ENCODE measurements around the gene FILIP1. TPM values are rescaled to one million over a fixed set of nuclear protein-coding genes. Genes with fewer than 3 reads are reported as not detected.

FILIP1 gene
- total RNA-seq, 1 experiment from 2014 or later = not detected

- DNase-seq (ENCODE audit: extremely low read depth, low read depth) = no peak
Observed at GRCh38 chr6:75386050-75386770, 107.4 kb downstream of the FILIP1 start.

GRCh38 chr6:75384116-75384515, 109.5 kb downstream of the FILIP1 start:
- no peak for DNase-seq (ENCODE audit: extremely low read depth, low read depth)

DNA sequence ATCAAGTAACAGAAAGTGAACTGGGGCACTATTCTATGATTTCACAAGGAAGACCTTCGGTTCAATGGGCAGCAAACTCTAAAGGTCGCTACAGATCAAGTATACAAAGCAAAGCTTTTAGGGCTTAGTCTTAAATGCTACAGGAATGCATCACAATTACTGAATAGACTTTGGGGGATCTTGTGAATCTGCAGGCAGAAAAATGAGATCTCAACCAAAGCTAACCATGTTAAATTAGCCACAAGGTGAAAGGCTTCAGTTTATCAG, 111.0 kb downstream of the FILIP1 start:
- no peak for DNase-seq (ENCODE audit: extremely low read depth, low read depth)

- no peak for DNase-seq (ENCODE audit: extremely low read depth, low read depth)
Observed at GRCh38 chr6:75381877-75382633, 111.5 kb downstream of the FILIP1 start.

DNA sequence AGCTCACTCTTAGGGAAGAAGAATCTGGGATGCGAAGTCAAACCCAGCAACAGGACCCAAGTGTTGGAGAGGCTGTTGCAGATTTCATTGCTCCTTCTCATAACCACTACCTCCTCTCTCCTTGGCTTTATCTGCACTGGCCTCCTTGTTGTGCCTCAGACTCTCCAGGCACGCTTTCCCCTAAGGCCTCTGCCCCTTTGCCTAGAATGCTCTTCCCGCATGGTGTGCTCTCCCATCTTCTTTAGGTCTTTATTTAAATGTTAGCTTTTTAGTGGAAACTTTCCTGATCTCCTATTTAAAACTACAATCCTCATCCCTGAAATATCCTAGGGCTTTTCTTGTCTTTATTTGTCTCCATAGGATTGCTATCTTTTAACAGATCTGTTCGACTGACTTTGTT, 114.1 kb downstream of the FILIP1 start:
- DNase-seq (ENCODE audit: extremely low read depth, low read depth) = no peak

GRCh38 chr6:75378101-75378500, 115.5 kb downstream of the FILIP1 start:
- DNase-seq (ENCODE audit: extremely low read depth, low read depth) = no peak

DNA sequence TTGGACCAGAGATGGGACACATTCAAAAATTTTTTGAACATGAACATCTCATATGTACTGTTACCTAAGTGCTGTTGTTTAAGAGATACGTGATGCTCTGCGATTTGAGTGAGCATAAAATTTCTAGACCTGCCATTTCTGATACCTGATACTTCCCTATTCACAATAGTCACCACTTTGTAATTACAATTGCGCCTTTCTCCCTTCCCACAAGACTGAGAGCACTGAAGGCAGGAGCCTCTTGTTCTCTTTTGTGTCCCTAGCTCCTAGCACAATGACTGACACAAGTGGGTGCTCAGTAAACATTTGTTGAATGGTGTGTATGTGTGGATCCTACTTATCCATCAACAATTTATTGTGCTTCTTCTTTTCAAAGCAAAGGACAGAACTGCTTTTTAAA, 116.2 kb downstream of the FILIP1 start:
- DNase-seq (ENCODE audit: extremely low read depth, low read depth) = no peak

DNA sequence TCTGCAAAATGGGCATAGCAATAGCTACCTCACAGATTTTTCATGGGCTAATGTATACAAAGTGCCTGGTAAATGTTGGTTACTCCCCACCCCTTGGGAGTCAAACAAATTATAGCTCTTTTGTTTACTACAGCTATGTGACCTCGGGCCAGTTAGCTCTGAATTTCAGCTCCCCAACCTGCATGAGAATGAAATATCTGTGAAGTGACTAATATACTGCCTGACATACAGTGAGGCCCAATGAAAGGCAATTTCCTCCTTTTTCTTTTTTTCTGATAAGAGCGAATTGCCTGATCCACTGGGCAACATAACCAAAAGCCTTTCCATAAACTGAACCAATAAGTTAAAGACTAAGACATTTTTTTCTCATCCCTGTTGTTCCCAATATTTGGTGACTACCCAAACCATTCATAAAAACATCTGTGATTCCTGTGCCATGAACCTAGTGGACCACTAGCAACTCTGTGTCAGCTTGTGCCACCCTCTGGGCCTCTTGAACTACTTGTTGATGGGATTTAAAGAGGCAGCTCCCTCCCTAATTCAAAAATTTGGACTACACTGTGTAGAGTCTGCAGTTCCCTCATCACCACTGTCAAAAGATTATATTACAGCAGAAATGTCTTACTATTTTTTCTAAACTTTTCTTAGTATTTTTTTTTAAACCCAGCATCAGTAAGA, 117.1 kb downstream of the FILIP1 start:
- DNase-seq (ENCODE audit: extremely low read depth, low read depth) = no peak

GRCh38 chr6:75374961-75375400, 118.6 kb downstream of the FILIP1 start:
- no peak for DNase-seq (ENCODE audit: extremely low read depth, low read depth)

GRCh38 chr6:75372884-75373283, 120.7 kb downstream of the FILIP1 start:
- no peak for DNase-seq (ENCODE audit: extremely low read depth, low read depth)

GRCh38 chr6:75370011-75370410, 123.6 kb downstream of the FILIP1 start:
- DNase-seq (ENCODE audit: extremely low read depth, low read depth) = no peak

DNA sequence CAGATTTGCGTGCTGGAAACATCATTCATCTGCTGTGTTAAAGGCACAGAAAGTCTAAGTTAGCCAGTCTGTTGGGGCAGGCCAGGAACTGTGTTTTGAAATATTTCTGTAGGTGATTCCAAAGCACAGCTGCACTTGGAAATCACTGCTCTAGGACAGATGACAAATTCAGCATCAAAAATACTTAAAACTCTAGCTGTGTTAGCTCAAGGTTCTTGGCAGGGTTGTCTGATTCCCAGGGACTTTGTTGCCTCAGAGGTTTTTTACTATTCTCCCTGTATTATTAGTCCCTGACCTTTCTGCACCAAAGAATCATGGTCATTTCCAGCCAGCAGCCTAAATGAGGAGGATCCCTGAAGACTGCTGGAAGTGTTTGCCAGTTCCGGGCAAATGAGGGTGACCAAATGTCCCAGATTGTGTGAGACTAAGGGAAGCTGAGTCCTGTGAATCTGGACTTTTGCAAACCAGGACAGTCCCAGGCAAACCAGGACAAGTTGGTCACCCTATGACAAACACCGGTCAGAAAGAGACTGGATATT, 124.7 kb downstream of the FILIP1 start:
- DNase-seq (ENCODE audit: extremely low read depth, low read depth) = no peak

DNA sequence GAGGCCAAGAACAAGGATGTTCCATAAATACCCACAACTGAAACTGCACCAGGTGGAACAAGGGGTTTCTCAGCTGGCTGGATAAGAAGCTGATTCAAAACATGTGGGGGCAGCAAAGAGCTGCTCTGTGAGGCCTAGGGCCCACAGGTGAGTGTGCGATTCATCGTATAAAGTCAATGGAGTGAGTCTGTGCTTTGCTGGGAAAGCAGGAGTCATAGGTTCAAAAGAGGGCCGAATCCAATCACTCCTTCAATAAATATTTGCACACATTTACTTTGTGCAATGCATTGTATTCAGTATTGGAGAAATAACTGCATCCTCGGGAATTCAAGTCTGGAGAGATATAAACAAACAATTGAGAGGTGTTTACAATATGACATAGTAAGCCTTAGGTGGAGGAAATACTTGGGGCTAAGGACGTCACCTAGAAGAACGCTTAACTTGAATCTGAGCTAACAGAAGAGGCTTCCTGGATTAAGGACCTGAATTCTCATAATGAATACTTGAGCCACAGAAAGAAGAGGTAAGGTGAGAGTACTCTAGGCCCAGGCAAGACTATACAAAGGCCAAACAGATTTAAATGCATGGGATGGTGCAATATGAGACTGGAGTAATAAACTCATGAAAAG, 125.3 kb downstream of the FILIP1 start:
- DNase-seq (ENCODE audit: extremely low read depth, low read depth) = peak; percentile 3

DNA sequence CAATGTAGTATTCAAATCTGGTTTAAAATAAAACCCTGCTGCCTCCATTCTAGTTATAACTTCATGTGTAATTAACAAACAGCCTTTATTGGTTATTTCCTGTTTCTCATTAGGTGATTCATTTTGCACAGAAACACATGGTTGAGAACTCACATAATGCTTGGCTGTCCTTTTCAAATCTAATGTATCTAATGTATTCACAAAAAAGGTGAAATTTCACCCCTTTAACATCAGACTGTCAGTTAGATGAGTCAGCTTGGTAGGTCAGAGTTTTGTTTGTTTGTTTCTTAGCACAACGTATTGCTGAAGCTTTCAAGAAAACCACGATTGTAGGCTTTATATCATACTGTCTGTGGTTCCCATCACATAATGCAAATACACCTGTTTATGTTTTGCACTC, 130.3 kb downstream of the FILIP1 start:
- peak; percentile 6 for DNase-seq (ENCODE audit: extremely low read depth, low read depth)

- no peak for DNase-seq (ENCODE audit: extremely low read depth, low read depth)
Observed at GRCh38 chr6:75353644-75354043, 140.0 kb downstream of the FILIP1 start.

- DNase-seq (ENCODE audit: extremely low read depth, low read depth) = no peak
Observed at GRCh38 chr6:75351570-75351969, 142.0 kb downstream of the FILIP1 start.

DNA sequence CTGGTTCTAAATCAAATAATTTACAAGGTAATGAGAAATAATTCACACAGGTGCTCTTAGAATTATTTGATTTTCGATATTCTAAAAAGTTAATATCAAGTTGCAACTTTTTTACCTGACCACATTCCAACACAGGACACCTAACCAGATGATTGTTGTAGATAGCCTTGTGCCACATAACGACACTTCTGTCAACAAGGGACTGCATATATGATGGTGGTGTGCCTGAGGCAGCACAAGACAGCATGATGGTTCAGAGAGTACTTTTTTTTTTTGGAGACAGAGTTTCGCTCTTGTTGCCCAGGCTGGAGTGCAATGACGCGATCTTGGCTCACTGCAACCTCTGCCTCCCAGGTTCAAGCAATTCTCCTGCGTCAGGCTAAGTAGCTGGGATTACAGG, 142.8 kb downstream of the FILIP1 start:
- DNase-seq (ENCODE audit: extremely low read depth, low read depth) = no peak

DNA sequence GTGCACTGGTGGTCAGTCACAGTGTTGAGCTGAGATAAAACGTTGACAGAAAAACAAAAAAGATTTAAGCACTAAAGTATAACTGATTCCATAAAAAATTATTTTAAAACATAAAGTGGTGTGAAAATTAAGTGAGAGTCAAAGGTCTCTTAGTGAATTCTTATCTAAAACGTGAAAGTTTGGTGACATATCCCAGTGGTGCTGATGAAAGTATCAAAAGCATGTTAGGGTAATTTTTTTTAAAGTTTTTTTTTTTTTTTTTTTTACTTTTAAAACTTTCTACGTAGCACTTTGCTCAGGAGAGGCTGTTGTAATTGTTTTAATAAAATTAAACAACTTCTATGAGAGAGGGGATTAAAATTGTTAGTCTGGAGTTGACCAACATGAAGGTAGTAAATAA, 143.4 kb downstream of the FILIP1 start:
- DNase-seq (ENCODE audit: extremely low read depth, low read depth) = no peak

DNA sequence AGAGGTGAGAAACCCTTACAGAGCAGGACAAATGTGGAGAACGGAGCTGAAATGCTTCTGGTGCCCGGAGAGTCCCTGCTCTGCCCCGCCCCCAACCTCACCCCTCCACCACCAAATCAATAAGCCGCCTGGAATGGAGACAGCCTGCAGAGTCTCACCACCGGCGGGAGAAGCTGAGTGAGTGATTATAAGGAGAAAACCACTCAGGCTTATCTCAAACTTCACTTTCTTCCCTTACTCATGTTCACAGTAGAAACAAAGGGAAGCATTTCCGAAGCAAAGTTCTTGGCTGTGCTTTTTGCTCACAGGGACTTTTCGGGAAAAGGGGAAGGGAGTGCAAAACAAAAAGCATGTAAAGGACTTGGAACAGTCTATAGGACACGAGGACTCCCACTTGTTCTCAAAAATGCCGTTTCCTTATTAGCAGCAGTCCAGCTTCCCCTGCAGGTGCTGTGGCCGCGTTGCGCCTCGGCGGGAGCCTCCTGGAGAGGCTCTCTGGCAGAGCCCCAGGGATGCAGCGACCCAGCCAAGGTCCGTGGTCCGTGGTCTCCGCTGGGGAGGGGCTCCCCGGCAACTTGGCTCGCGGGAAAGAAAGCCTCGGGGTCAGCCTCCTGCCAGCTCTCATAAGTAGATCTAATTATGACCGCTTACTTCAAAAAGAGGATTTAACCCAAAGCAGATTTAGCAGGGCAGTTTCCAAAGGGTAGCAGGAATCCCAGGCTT, 144.2 kb downstream of the FILIP1 start:
- DNase-seq (ENCODE audit: extremely low read depth, low read depth) = no peak

- DNase-seq (ENCODE audit: extremely low read depth, low read depth) = no peak
Observed at GRCh38 chr6:75348882-75349261, 144.7 kb downstream of the FILIP1 start.
